Kidney epithelial cell (primary cell): ENCODE results near the gene APOL4. TPM values are rescaled to one million over a fixed set of nuclear protein-coding genes. Genes with fewer than 3 reads are reported as not detected.

ENCODE experiments used
- DNase-seq: peaks from one replicate; pipeline ENCODE4 v3.0.0-alpha.2; 2010; ENCODE audit warnings: low read depth
- H3K27me3 ChIP-seq: 2 replicates; pipeline ENCODE4 v1.6.0; 2011; ENCODE audit warnings: low read length; ENCODE audit not compliant: control insufficient read depth, insufficient read depth
- H3K36me3 ChIP-seq: 2 replicates; pipeline ENCODE4 v1.5.1; 2011; ENCODE audit warnings: low read length; ENCODE audit not compliant: control insufficient read depth, insufficient read depth
- H3K4me3 ChIP-seq: 2 replicates; pipeline ENCODE4 v1.5.1; 2011; ENCODE audit warnings: low read depth, mild to moderate bottlenecking, control low read depth, low read length
- total RNA-seq: library from RNA; depleted of rRNA; stranded (reverse); fragments of >200 nt; gene quantifications from 2 replicates; pipeline ENCODE4 v1.2.3, GENCODE V29; 2015
- TF ChIP-seq, protein P1 (sequence below): IDR thresholded peaks from 2 replicates; pipeline ENCODE4 v1.5.1; 2011; ENCODE audit warnings: mild to moderate bottlenecking, moderate library complexity, low read length, control low read depth, inconsistent platforms; ENCODE audit not compliant: insufficient read depth, poor library complexity, severe bottlenecking

APOL4 gene
- total RNA-seq, 1 donor from 2014 or later = not detected

DNA sequence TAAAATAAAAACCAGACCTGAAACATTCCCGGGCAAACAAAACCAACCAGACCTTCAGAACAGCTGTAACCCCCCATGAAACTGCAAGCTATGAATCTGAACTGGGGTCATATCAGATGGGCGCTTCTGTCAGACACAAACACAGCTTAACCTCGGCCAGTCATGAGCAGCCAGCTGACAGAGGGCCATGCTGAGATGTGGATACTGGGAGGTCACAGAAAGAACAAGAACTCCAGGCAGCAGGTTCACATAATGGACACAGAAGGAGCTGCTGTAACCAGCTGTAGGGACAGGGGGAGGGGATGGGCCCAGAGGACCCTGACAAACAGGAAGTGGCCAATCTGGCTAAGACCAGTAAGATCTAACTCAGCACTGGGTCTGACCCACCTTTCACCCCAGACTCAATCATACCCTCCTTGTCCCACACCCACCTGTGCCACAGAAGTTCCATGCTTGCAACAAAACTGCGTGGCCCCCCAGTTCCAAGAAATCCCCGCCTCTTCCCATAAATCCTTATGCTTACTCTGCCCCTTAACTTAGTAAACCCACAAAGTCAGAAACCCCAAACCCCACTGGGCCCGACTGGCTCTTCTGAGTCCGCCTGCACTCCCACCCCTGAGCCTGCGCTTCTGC, 4.0 kb downstream of the APOL4 start:
- Histone ChIP-seq H3K36me3 (no peaks in the 10 kb centered on the region), H3K4me3 (no peak overlapping the region), H3K27me3 (no peaks in the 10 kb centered on the region)
- TF ChIP-seq, protein P1, sequence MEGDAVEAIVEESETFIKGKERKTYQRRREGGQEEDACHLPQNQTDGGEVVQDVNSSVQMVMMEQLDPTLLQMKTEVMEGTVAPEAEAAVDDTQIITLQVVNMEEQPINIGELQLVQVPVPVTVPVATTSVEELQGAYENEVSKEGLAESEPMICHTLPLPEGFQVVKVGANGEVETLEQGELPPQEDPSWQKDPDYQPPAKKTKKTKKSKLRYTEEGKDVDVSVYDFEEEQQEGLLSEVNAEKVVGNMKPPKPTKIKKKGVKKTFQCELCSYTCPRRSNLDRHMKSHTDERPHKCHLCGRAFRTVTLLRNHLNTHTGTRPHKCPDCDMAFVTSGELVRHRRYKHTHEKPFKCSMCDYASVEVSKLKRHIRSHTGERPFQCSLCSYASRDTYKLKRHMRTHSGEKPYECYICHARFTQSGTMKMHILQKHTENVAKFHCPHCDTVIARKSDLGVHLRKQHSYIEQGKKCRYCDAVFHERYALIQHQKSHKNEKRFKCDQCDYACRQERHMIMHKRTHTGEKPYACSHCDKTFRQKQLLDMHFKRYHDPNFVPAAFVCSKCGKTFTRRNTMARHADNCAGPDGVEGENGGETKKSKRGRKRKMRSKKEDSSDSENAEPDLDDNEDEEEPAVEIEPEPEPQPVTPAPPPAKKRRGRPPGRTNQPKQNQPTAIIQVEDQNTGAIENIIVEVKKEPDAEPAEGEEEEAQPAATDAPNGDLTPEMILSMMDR = no peak
- DNase-seq = no peak

DNA sequence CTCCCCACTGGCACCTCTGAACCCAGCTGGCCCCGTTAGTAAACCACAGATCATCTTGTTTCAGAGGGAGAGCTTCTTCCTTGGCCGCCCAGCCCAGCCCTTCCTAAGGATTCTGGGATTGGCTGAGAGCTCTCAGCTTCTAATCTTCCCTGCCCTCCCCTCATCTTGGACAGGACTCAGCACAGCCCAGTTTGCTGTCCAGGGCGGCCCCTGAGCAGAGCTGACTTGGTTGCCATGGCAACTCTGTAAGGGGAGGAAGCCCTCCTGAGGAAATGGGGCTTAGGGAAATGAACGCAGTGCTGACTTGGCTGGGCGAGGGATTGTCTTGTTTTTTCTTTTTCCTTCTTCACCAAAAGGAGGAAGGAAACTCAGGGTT, 4.6 kb downstream of the APOL4 start:
- Histone ChIP-seq H3K4me3 (no peak overlapping the region), H3K27me3 (no peaks in the 10 kb centered on the region), H3K36me3 (no peaks in the 10 kb centered on the region)
- TF ChIP-seq, protein P1 = no peak
- no peak for DNase-seq

DNA sequence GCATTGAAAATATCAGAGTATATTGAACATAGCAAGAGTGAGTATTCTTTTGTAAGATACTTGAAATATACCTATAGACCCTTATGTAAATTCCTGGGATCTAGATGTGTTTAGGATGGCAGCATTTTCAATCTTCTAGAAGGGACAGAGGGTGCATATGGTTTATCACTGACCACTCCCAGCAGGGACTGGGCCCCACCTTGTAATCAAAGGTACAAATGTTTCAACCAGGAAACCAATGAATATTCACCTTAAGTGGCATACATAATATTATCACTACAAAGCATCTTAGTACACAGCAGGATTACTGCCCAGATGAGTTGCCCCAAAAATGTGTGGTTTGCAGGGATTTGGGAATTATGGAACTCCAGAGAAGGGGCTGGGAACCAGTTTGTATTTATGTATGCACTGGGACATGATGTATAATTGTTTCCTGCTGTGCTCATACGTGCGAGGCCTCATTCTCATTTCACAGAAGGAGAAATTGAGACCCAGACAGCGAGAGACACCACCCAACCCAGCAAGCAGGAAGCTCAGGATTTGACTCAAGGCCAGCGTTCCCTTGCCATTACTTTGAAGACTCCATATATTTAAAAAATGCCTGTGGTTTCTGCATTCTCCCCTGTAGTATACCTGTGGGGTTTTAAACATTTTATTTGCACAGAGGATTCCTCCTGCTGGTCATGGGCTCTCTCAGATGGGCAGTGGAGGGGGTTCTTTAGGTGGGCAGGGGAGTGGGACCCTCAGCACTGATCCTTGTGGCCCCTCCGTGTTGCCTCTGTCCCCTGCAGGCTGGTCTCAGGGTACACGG, 5.2 kb downstream of the APOL4 start:
- Histone ChIP-seq H3K36me3 (no peaks in the 10 kb centered on the region), H3K27me3 (no peaks in the 10 kb centered on the region), H3K4me3 (no peak overlapping the region)
- no peak for DNase-seq
- TF ChIP-seq, protein P1 = no peak

DNA sequence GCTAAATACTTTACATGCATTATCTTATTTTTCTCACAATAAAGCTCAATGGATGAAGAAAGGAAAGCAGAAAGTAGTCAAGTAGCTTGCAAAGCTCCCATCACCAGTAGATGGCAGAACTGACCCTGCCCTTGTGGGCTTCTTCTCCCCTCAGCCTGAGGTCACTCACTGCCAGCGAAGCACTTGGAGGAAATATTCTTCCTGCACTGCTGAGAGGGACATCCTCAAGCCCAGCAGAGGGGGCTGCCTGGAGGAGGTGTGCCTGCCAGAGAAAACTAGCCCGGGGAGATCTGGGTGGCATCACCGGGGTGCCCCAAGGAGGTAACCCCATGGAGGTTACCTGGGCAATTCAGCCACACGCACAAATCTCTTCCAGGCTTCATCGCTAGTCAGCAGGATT, 6.6 kb downstream of the APOL4 start:
- TF ChIP-seq, protein P1 = peak; percentile 75
- Histone ChIP-seq H3K27me3 (no peaks in the 10 kb centered on the region), H3K4me3 (no peak overlapping the region), H3K36me3 (no peaks in the 10 kb centered on the region)
- peak; percentile 28 for DNase-seq

DNA sequence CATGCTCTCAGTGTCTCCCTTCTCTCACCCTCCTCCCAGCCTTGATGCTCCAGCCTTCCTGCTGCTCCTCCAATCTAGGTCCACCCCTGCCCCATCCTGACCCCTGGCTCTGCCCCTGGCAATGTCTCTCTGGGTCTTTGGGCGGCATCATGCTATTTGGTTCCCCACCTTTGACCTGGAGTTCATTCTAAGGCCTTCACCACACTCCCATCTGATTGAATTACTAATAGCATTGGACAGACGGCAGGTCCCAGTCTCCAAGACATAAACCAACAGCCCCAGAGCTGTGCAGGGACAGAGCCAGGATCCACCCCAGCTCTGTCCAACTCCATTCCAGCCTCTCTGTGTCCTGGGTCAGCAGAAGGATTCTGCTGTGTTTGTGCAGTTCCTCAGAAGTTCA, 7.2 kb downstream of the APOL4 start:
- Histone ChIP-seq H3K27me3 (no peaks in the 10 kb centered on the region), H3K36me3 (no peaks in the 10 kb centered on the region), H3K4me3 (no peak overlapping the region)
- TF ChIP-seq, protein P1 = no peak
- no peak for DNase-seq

DNA sequence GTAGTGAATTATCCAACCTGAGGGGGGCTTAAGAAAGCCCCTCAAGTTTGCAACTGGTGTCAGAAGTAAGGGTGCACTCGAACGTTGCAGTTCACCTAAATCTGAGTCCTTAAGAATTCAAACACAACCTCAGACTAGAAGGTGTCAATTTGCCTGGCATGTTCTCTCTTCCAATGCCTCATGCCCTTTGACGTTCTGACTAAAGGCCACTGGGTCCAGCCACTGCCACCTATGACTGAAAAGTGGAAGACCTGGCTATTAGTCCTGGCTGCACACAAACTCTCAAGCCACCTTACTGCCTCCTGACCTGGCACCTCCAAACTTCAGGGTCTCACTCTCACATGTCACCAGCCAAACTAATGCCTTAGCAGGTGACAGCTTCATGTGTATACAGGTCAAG, 8.0 kb downstream of the APOL4 start:
- Histone ChIP-seq H3K4me3 (no peak overlapping the region), H3K27me3 (no peaks in the 10 kb centered on the region), H3K36me3 (no peaks in the 10 kb centered on the region)
- no peak for DNase-seq
- TF ChIP-seq, protein P1 = no peak
